Loucy (cell line): ENCODE measurements around the gene PPM1F.

Experiments
- H2AFZ ChIP-seq: fragments of 200-600 bp; sonication (generic); 2 replicates; pipeline ENCODE4 v1.6.0; 2016; ENCODE audit warnings: antibody characterized with exemption, mild to moderate bottlenecking, low read length, moderate library complexity
- H3F3A ChIP-seq: fragments of 200-600 bp; 2 replicates; pipeline ENCODE4 v1.6.0; 2016; ENCODE audit warnings: antibody characterized with exemption, low read depth, mild to moderate bottlenecking
- H3K27me3 ChIP-seq: fragments of 200-600 bp; sonication (generic); 2 replicates; pipeline ENCODE4 v1.6.1; 2014; ENCODE audit warnings: low read length, mild to moderate bottlenecking; ENCODE audit not compliant: insufficient read depth, poor library complexity, severe bottlenecking
- H3K36me3 ChIP-seq: fragments of 200-600 bp; sonication (generic); 2 replicates; pipeline ENCODE4 v1.6.1; 2016; ENCODE audit warnings: low read length; ENCODE audit not compliant: insufficient read depth
- H3K4me1 ChIP-seq: fragments of 200-600 bp; sonication (generic); 2 replicates; pipeline ENCODE4 v1.5.1; 2014; ENCODE audit warnings: low read length, mild to moderate bottlenecking; ENCODE audit not compliant: insufficient read depth, poor library complexity, severe bottlenecking
- H3K4me2 ChIP-seq: fragments of 200-600 bp; sonication (generic); 2 replicates; pipeline ENCODE4 v1.6.0; 2014; ENCODE audit warnings: antibody characterized with exemption, low read length, low read depth, mild to moderate bottlenecking; ENCODE audit not compliant: poor library complexity, severe bottlenecking
- H3K4me3 ChIP-seq: fragments of 200-600 bp; sonication (generic); 2 replicates; pipeline ENCODE4 v1.5.1; 2014; ENCODE audit warnings: low read length, mild to moderate bottlenecking, mixed read lengths; ENCODE audit not compliant: poor library complexity, severe bottlenecking
- H3K79me2 ChIP-seq: fragments of 200-600 bp; sonication (generic); 2 replicates; pipeline ENCODE4 v1.6.1; 2014; ENCODE audit warnings: low read length; ENCODE audit not compliant: insufficient read depth
- H3K9ac ChIP-seq: fragments of 200-600 bp; sonication (generic); 2 replicates; pipeline ENCODE4 v1.6.0; 2014; ENCODE audit warnings: mild to moderate bottlenecking, low read depth, low read length, moderate library complexity; ENCODE audit not compliant: poor library complexity, severe bottlenecking
- H3K9me2 ChIP-seq: fragments of 200-600 bp; sonication (generic); replicated peaks from 2 replicates; pipeline ENCODE4 v1.6.1; 2016; ENCODE audit warnings: low read depth, low read length, mixed read lengths
- H3K9me3 ChIP-seq: fragments of 200-600 bp; sonication (generic); 2 replicates; pipeline ENCODE4 v1.6.1; 2014; ENCODE audit warnings: mild to moderate bottlenecking, antibody characterized with exemption, low read length, low read depth; ENCODE audit not compliant: insufficient read depth
- H4K20me1 ChIP-seq: fragments of 200-600 bp; sonication (generic); 2 replicates; pipeline ENCODE4 v1.6.0; 2014; ENCODE audit warnings: antibody characterized with exemption, low read length, mild to moderate bottlenecking; ENCODE audit not compliant: insufficient read depth, poor library complexity, severe bottlenecking
- CTCF ChIP-seq: fragments of 200-600 bp; sonication (generic); conservative IDR thresholded peaks from 2 replicates; pipeline ENCODE4 v1.5.1; 2014; ENCODE audit warnings: mild to moderate bottlenecking, antibody characterized with exemption, low read length
- EZH2phosphoT487 ChIP-seq: fragments of 200-600 bp; IDR thresholded peaks from 2 replicates; pipeline ENCODE4 v1.6.1; 2018; ENCODE audit warnings: antibody characterized with exemption, mild to moderate bottlenecking, moderate library complexity, borderline replicate concordance

The PPM1F gene

GRCh38 chr22:21998595-21999247, 46.1 kb upstream of the PPM1F start:
- no peak overlapping the region for H3K4me2 ChIP-seq
- TF ChIP-seq CTCF: no peak
- TF ChIP-seq EZH2phosphoT487: no peak

GRCh38 chr22:21996175-21996720, 43.6 kb upstream of the PPM1F start:
- Histone ChIP-seq H3K9me2 (no peaks in the 10 kb centered on the region), H3F3A (no peaks in the 10 kb centered on the region), H3K9ac (no peak overlapping the region), H2AFZ (no peak overlapping the region), H4K20me1 (no peaks in the 10 kb centered on the region), H3K79me2 (no peaks in the 10 kb centered on the region), H3K4me1 (no peaks in the 10 kb centered on the region), H3K4me2 (no peak overlapping the region), H3K9me3 (no peaks in the 10 kb centered on the region), H3K36me3 (no peaks in the 10 kb centered on the region), H3K27me3 (no peaks in the 10 kb centered on the region), H3K4me3 (no peak overlapping the region)
- TF ChIP-seq CTCF: no peak
- no peak for TF ChIP-seq EZH2phosphoT487

More at GRCh38 chr22:21998595-21999247, 46.1 kb upstream of the PPM1F start:
- Histone ChIP-seq H3K4me3 (no peak overlapping the region), H3F3A (no peaks in the 10 kb centered on the region), H4K20me1 (no peaks in the 10 kb centered on the region), H3K79me2 (no peaks in the 10 kb centered on the region), H2AFZ (no peak overlapping the region), H3K36me3 (no peaks in the 10 kb centered on the region), H3K9ac (no peak overlapping the region), H3K27me3 (no peaks in the 10 kb centered on the region), H3K9me2 (no peaks in the 10 kb centered on the region), H3K4me1 (no peaks in the 10 kb centered on the region), H3K9me3 (no peaks in the 10 kb centered on the region)

GRCh38 chr22:21995660-21996059, 43.0 kb upstream of the PPM1F start:
- H3K4me2 ChIP-seq: no peak overlapping the region
- no peaks in the 10 kb centered on the region for H3K9me3 ChIP-seq
- no peaks in the 10 kb centered on the region for H3F3A ChIP-seq
- no peaks in the 10 kb centered on the region for H3K9me2 ChIP-seq
- H3K36me3 ChIP-seq: no peaks in the 10 kb centered on the region
- TF ChIP-seq CTCF (no peak), EZH2phosphoT487 (no peak)
- no peak overlapping the region for H3K9ac ChIP-seq
- H3K27me3 ChIP-seq: no peaks in the 10 kb centered on the region
- H3K4me1 ChIP-seq: no peaks in the 10 kb centered on the region
- no peaks in the 10 kb centered on the region for H4K20me1 ChIP-seq
- no peak overlapping the region for H3K4me3 ChIP-seq
- no peaks in the 10 kb centered on the region for H3K79me2 ChIP-seq
- H2AFZ ChIP-seq: no peak overlapping the region
